CD4-positive, alpha-beta T cell (primary cell): ENCODE measurements around the gene ETFA. TPM values are rescaled to one million over a fixed set of nuclear protein-coding genes. Genes with fewer than 3 reads are reported as not detected.

Experiments
- ATAC-seq: fragments of 200-7000 bp; cut with Tn5 transposase; one replicate; pipeline ENCODE4 v1.10.0; 2022; ENCODE audit warnings: mild to moderate bottlenecking; ENCODE audit not compliant: poor library complexity
- CTCF ChIA-PET: fragments of 350-600 bp; sonication (Branson Sonifier 250); formaldehyde crosslinking; loops from one replicate; lab custom pipeline; 2021; ENCODE audit warnings: antibody characterized with exemption, inconsistent platforms; lab: Charles Lee
- POLR2A ChIA-PET: fragments of 350-600 bp; sonication (Branson Sonifier 250); formaldehyde crosslinking; loops from one replicate; lab custom pipeline; 2021; ENCODE audit warnings: antibody characterized with exemption, inconsistent platforms; lab: Charles Lee
- DNase-seq, 14 experiments: peaks; one replicate each; pipeline ENCODE4 v3.0.0-alpha.2; 2013 to 2020; ENCODE audit warnings: mixed read lengths in 2 of 14
- H3K27ac ChIP-seq, 2 donors: one replicate each; pipeline versions ENCODE4 v1.5.1 to v1.7.0; 2013; ENCODE audit warnings: low read length in 2 of 2, low read depth in 1 of 2, mild to moderate bottlenecking in 1 of 2
- H3K27me3 ChIP-seq, 2 experiments: 1 replicate in 1 of 2; 2 replicates in 1 of 2; pipeline versions ENCODE4 v1.6.1 to v1.7.0; 2013; ENCODE audit warnings: low read length in 2 of 2, control low read depth in 1 of 2, mild to moderate bottlenecking in 1 of 2, moderate library complexity in 1 of 2; ENCODE audit not compliant: insufficient read depth in 2 of 2, control insufficient read depth in 1 of 2
- H3K36me3 ChIP-seq: one replicate; pipeline ENCODE4 v1.6.1; 2013; ENCODE audit warnings: low read length, control low read depth; ENCODE audit not compliant: insufficient read depth
- H3K4me1 ChIP-seq: one replicate; pipeline ENCODE4 v1.6.1; 2013; ENCODE audit warnings: low read length, control low read depth; ENCODE audit not compliant: insufficient read depth
- H3K4me3 ChIP-seq: one replicate; pipeline ENCODE4 v1.5.1; 2013; ENCODE audit warnings: mild to moderate bottlenecking, low read length, moderate library complexity
- H3K9me3 ChIP-seq, 2 experiments: 1 replicate in 1 of 2; 2 replicates in 1 of 2; pipeline versions ENCODE4 v1.6.1 to v1.7.0; 2013; ENCODE audit warnings: low read length in 2 of 2, mild to moderate bottlenecking in 2 of 2, control low read depth in 1 of 2, moderate library complexity in 1 of 2; ENCODE audit not compliant: control insufficient read depth in 1 of 2, insufficient read depth in 1 of 2
- H3K27ac Mint-ChIP-seq: one replicate; pipeline ENCODE4 v1.8.0; 2020; ENCODE audit warnings: mixed read lengths
- H3K27me3 Mint-ChIP-seq: one replicate; pipeline ENCODE4 v1.8.0; 2021; ENCODE audit warnings: mixed read lengths
- H3K36me3 Mint-ChIP-seq: one replicate; pipeline ENCODE4 v1.8.0; 2021; ENCODE audit warnings: low read depth, mixed read lengths
- H3K4me1 Mint-ChIP-seq: one replicate; pipeline ENCODE4 v1.8.0; 2021; ENCODE audit warnings: low read depth, mixed read lengths
- H3K4me3 Mint-ChIP-seq: one replicate; pipeline ENCODE4 v1.8.0; 2020; ENCODE audit warnings: mild to moderate bottlenecking, mixed read lengths
- H3K9me3 Mint-ChIP-seq: one replicate; pipeline ENCODE4 v1.8.0; 2020; ENCODE audit warnings: mixed read lengths
- intact Hi-C, 2 experiments: fragments of 100-400 bp; cut with DNase I in 1 of 2; cut with micrococcal nuclease in 1 of 2; formaldehyde crosslinking; loops; one replicate each; pipeline versions ENCODE4 v1.15.1 to v1.9.0; 2023 to 2025; cut with DNase I, micrococcal nuclease
- total RNA-seq, 174 experiments: library from RNA in 2 of 174; stranded (reverse) in 2 of 174; gene quantifications; one replicate each; pipeline ENCODE4 v1.2.3 and lab custom pipeline; 2021 to 2026
- TF ChIP-seq, protein P1 (sequence below): fragments of 200-600 bp; IDR thresholded peaks from one replicate; pipeline ENCODE4 v1.8.0; 2022; ENCODE audit warnings: antibody characterized with exemption, mild to moderate bottlenecking

ETFA gene
- total RNA-seq, 2 experiments from 2014 or later, result 11.4 to 15.2 TPM

DNA sequence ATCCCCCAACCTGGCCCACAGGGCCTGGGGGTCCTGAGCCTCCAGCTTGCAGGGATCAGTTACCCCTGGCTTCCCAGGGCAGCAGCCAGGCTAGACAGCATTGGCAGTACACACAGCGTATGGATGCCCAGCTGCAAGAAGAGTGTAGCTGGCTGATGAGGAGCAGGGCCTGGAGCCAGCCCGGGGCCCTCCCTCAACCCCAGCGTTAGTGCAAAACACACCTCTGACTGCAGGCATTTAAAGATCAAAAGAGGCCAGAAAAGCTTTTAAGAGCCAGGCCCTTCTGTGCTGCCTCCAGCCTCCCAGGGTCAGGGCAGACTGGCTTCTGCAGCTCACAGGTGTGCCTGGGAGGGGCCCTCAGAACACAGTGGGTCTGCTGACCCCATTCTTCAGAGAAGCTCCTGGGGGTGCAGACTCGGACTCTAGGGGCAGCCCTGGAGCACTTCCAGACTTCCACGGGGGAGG lies 110.6 kb downstream of the ETFA start:
- H3K27me3 Mint-ChIP-seq, result no peaks in the 10 kb centered on the region
- no peak overlapping the region for H3K4me3 ChIP-seq
- no peaks in the 10 kb centered on the region for H3K4me1 Mint-ChIP-seq
- TF ChIP-seq, protein P1, sequence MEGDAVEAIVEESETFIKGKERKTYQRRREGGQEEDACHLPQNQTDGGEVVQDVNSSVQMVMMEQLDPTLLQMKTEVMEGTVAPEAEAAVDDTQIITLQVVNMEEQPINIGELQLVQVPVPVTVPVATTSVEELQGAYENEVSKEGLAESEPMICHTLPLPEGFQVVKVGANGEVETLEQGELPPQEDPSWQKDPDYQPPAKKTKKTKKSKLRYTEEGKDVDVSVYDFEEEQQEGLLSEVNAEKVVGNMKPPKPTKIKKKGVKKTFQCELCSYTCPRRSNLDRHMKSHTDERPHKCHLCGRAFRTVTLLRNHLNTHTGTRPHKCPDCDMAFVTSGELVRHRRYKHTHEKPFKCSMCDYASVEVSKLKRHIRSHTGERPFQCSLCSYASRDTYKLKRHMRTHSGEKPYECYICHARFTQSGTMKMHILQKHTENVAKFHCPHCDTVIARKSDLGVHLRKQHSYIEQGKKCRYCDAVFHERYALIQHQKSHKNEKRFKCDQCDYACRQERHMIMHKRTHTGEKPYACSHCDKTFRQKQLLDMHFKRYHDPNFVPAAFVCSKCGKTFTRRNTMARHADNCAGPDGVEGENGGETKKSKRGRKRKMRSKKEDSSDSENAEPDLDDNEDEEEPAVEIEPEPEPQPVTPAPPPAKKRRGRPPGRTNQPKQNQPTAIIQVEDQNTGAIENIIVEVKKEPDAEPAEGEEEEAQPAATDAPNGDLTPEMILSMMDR, result no peak
- POLR2A ChIA-PET, result no interaction called here
- H3K27me3 ChIP-seq, result no peaks in the 10 kb centered on the region
- H3K9me3 Mint-ChIP-seq, result no peaks in the 10 kb centered on the region
- intact Hi-C loops, result no loop called here
- no peaks in the 10 kb centered on the region for H3K36me3 Mint-ChIP-seq
- no peaks in the 10 kb centered on the region for H3K9me3 ChIP-seq
- no peaks in the 10 kb centered on the region for H3K4me1 ChIP-seq
- ATAC-seq, result no peak
- CTCF ChIA-PET, result no interaction called here
- no peaks in the 10 kb centered on the region for H3K36me3 ChIP-seq
- no peak overlapping the region for H3K27ac Mint-ChIP-seq
- no peak overlapping the region for H3K4me3 Mint-ChIP-seq
- H3K27ac ChIP-seq, result no peak overlapping the region
- no peak for DNase-seq

DNA sequence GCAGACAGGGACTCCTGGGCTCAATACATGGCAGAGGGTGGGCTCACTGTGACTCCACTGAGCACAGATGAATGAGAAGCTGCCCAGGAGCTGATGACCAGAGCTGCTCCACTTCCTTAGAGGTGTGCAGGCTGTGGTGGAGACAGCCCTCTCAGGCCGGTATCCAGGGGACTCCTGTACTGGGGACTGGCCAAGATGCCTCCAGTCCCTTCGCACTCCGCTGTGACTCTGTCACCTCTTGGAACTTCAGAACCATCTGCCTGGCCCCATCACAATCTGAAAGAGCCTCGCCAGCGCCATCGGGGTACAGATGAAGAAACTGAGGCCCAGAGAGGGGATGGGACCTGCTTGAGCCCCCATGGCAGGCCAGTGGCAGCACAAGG lies 111.2 kb downstream of the ETFA start:
- H3K9me3 Mint-ChIP-seq, result no peaks in the 10 kb centered on the region
- Histone ChIP-seq H3K27me3 (no peaks in the 10 kb centered on the region), H3K36me3 (no peaks in the 10 kb centered on the region), H3K4me1 (no peaks in the 10 kb centered on the region), H3K27ac (no peak overlapping the region), H3K9me3 (no peaks in the 10 kb centered on the region), H3K4me3 (no peak overlapping the region)
- no peak for DNase-seq
- no peak overlapping the region for H3K27ac Mint-ChIP-seq
- intact Hi-C loops, result no loop called here
- no peak overlapping the region for H3K4me3 Mint-ChIP-seq
- no peaks in the 10 kb centered on the region for H3K36me3 Mint-ChIP-seq
- POLR2A ChIA-PET, result no interaction called here
- TF ChIP-seq, protein P1, result no peak
- H3K4me1 Mint-ChIP-seq, result no peaks in the 10 kb centered on the region
- CTCF ChIA-PET, result no interaction called here
- H3K27me3 Mint-ChIP-seq, result no peaks in the 10 kb centered on the region
- ATAC-seq, result no peak

DNA sequence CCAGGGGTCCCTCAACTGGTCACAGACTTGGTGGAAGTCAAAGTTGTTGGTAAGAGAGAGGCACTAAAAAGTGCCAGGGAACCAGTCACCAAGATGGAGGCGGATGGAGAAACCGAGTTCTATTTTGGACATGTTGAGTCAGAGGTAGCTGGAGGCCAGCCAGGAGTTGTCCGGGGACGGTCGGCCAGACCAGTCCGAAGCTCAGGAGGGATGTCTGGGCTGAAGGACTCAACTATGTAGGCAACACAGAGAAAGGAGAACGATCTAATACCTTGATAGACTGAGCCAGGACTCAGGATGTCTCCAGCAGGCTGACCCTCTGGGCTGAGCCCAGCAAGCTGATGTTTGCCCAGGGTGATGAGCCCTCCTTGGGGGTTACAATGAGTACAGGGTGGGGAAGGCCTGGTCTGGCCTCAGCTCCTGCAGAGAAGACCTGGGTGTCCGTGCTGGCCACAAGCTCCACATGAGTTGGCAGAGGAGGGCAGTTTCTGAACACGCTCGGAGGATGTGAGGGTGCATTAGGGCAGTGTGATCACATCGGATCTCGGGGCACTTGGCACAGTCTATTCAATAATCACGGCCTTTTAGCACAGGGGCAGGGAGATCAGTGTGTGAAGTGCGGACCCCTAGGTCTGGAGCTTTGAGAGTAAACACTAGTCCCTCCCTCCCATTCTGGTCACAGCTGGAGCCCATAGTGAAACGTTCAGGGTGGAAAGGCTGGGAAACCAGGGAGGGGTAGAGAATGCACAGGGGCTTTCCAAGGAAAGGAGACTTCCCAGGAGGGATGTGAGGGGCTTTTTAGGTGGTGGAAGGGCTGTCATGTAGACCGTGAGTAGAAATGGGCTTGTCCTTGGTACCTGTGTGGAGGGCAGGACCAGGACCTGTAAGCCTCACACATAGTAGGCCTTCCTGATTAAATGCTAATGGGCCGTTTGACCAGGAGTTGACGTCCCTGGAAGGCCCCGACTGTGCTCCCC lies 111.9 kb downstream of the ETFA start:
- Mint-ChIP-seq H3K27ac (no peak overlapping the region), H3K9me3 (no peaks in the 10 kb centered on the region), H3K36me3 (no peaks in the 10 kb centered on the region), H3K4me1 (no peaks in the 10 kb centered on the region), H3K4me3 (no peak overlapping the region), H3K27me3 (no peaks in the 10 kb centered on the region)
- intact Hi-C loops, result no loop called here
- no peak overlapping the region for H3K4me3 ChIP-seq
- POLR2A ChIA-PET, result no interaction called here
- H3K4me1 ChIP-seq, result no peaks in the 10 kb centered on the region
- no peaks in the 10 kb centered on the region for H3K27me3 ChIP-seq
- no peaks in the 10 kb centered on the region for H3K36me3 ChIP-seq
- DNase-seq (no peak), ATAC-seq (no peak)
- TF ChIP-seq, protein P1, result no peak
- no peaks in the 10 kb centered on the region for H3K9me3 ChIP-seq
- H3K27ac ChIP-seq, result no peak overlapping the region
- CTCF ChIA-PET, result no interaction called here
